Astrocyte of the spinal cord (primary cell): ENCODE results near the gene ITGA11.

Experiments
- DNase-seq: peaks from one replicate; pipeline ENCODE4 v3.0.0; 2011; ENCODE audit warnings: low read depth, low spot score
- H3K4me3 ChIP-seq: 2 replicates; pipeline ENCODE4 v1.5.1; 2011; ENCODE audit warnings: low read depth, mild to moderate bottlenecking, low read length, moderate library complexity
- CTCF ChIP-seq: IDR thresholded peaks from 2 replicates; pipeline ENCODE4 v1.5.1; 2012; ENCODE audit warnings: low read depth, mild to moderate bottlenecking, low read length, inconsistent platforms
- in situ Hi-C: cut with HindIII; loops from 2 replicates; pipeline ENCODE4 v1.10.0; 2017; ENCODE audit warnings: low sequenced_read_pairs

The ITGA11 gene

DNA sequence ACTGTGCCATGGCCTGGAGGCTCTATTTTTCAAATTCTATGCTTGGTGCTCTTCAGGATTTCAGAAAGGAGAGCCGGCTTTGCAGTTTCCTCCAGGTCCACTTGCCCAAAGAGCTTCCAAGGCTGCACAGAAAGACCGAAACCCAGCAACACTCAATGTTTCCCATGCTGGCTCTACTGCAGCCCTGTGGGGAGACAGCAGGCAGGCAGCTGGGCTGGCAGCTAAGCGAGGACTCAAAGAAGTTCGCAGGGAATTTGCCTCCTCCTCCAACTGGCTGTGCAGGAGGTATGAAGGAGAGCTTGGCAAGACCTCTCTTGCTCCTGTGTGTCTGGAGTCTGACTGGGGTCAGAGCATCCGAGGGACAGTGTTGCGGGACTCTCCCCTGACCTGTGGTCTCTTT, 17.4 kb upstream of the ITGA11 start:
- no peak overlapping the region for H3K4me3 ChIP-seq
- no peak for TF ChIP-seq CTCF
- in situ Hi-C loops: no loop called here
- DNase-seq: no peak

DNA sequence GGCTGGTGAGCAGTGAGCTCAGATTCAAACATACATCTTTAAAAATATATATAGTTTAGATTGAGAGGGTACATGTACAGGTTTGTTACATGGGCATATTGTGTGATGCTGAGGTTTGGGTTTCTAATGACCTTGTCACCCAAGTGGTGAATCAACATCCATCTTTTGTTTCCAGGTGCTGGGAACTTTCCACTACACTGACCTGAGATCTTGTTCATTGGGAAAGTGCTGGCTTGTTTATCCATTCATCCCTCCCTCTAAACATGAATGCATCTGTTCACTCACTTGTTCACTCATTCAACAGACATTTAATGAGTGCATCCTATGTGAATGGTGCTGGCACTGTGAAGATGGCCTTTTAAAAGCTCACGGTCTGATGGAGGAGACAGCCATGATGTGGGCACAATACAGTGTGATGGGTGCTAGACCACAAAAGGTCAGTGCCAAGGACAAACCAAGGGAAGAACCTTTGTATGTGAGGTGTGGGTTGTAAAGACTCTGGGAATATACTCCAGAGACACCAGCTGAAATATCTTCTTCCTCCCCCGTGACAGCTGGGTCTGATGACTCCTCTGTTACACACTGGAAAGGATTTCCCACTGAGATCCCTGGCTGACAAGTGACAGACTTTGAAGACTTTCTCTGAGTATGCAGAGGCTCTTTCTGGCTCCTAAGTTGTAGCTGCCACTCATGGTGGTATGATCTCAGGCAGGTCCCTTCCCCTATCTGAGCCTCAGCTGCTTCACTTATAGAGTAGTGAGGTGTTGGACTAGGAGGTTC, 16.2 kb upstream of the ITGA11 start:
- no peak for TF ChIP-seq CTCF
- no peak for DNase-seq
- H3K4me3 ChIP-seq: no peak overlapping the region
- in situ Hi-C loops: no loop called here

- DNase-seq: no peak
- in situ Hi-C loops: no loop called here
- TF ChIP-seq CTCF: no peak
- H3K4me3 ChIP-seq: no peak overlapping the region
Measured at GRCh38 chr15:68447209-68447608, 15.2 kb upstream of the ITGA11 start.

DNA sequence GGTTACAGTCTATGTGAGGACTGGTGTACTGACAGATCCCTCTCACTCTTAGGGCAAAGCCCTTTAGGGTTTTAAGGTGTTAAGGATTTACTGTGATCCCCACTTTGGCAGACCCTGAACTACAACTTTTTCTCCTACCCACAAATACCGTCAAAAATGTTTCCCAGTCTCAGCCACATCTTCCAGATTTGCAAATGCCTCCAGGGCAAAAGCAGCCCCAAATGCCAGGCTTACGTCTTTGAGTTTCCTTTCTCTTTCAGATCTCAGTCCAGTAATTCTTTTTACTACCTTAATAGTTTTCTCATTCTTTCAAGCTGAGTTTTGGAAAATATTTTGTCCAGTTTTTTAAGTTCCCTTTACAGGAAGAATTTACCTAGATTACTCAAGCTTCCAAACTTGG, 13.4 kb upstream of the ITGA11 start:
- DNase-seq: no peak
- H3K4me3 ChIP-seq: no peak overlapping the region
- TF ChIP-seq CTCF: no peak
- in situ Hi-C loops: no loop called here

DNA sequence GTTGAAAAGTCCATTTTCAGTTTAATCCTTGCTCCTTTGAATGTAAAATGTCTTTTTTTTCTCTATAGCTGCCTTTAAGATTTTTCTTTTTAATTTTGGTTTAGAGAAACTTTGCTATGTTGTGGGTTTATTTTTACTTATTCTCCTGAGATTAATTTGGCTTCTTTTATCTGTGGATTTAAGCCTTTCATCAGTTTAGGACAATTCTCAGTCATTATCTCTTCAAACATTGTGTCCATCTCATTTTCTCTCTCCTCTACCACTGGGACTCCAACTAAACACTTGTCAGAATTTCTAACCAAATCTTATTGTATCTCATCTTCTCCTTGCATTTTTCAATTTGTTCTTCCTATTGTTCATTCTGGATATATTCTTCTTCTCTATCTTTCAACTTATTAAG, 12.4 kb upstream of the ITGA11 start:
- no peak overlapping the region for H3K4me3 ChIP-seq
- no peak for TF ChIP-seq CTCF
- no peak for DNase-seq
- in situ Hi-C loops: no loop called here

GRCh38 chr15:68442903-68443302, 10.9 kb upstream of the ITGA11 start:
- TF ChIP-seq CTCF: no peak
- DNase-seq: no peak
- no peak overlapping the region for H3K4me3 ChIP-seq
- in situ Hi-C loops: no loop called here
